OCI-LY1 (cell line): ENCODE results near the gene SLC32A1.

ENCODE experiments used
- H2AFZ ChIP-seq: fragments of 200-600 bp; sonication (generic), shearing (Covaris generic); 2 replicates; pipeline ENCODE4 v1.6.0; 2014; ENCODE audit warnings: antibody characterized with exemption, mild to moderate bottlenecking, low read length
- H3F3A ChIP-seq: fragments of 200-600 bp; sonication (generic), shearing (Covaris generic); 2 replicates; pipeline ENCODE4 v1.6.0; 2014; ENCODE audit warnings: mild to moderate bottlenecking, antibody characterized with exemption, low read length, moderate library complexity; ENCODE audit not compliant: insufficient read depth
- H3K27ac ChIP-seq: fragments of 200-600 bp; sonication (generic); 2 replicates; pipeline ENCODE4 v1.5.1; 2014; ENCODE audit warnings: low read length, mixed run types, mild to moderate bottlenecking, low read depth; ENCODE audit not compliant: poor library complexity, severe bottlenecking
- H3K27me3 ChIP-seq: fragments of 200-600 bp; sonication (generic); 2 replicates; pipeline ENCODE4 v1.6.0; 2014; ENCODE audit warnings: antibody characterized with exemption, mild to moderate bottlenecking, low read length, moderate library complexity; ENCODE audit not compliant: insufficient read depth
- H3K36me3 ChIP-seq: fragments of 200-600 bp; sonication (generic); 2 replicates; pipeline ENCODE4 v1.6.1; 2014; ENCODE audit warnings: mild to moderate bottlenecking, antibody characterized with exemption, low read length, moderate library complexity, mixed read lengths; ENCODE audit not compliant: insufficient read depth
- H3K4me1 ChIP-seq: fragments of 200-600 bp; sonication (generic); 2 replicates; pipeline ENCODE4 v1.5.1; 2014; ENCODE audit warnings: mild to moderate bottlenecking, low read length, moderate library complexity; ENCODE audit not compliant: insufficient read depth, severe bottlenecking
- H3K4me2 ChIP-seq: fragments of 200-600 bp; sonication (generic), shearing (Covaris generic); 2 replicates; pipeline ENCODE4 v1.6.1; 2014; ENCODE audit warnings: low read length
- H3K4me3 ChIP-seq: fragments of 200-600 bp; sonication (generic); 2 replicates; pipeline ENCODE4 v1.5.1; 2014; ENCODE audit warnings: low read length, low read depth, mild to moderate bottlenecking, mixed read lengths; ENCODE audit not compliant: poor library complexity, severe bottlenecking
- H3K79me2 ChIP-seq: fragments of 200-600 bp; shearing (Covaris generic); 2 replicates; pipeline ENCODE4 v1.6.1; 2016; ENCODE audit warnings: mixed run types, low read length, mixed read lengths; ENCODE audit not compliant: insufficient read depth
- H3K9ac ChIP-seq: fragments of 200-600 bp; sonication (generic), shearing (Covaris generic); 2 replicates; pipeline ENCODE4 v1.6.1; 2014; ENCODE audit warnings: mild to moderate bottlenecking, low read length, mixed read lengths
- H3K9me2 ChIP-seq: fragments of 200-600 bp; sonication (generic), shearing (Covaris generic); 2 replicates; pipeline ENCODE4 v1.6.1; 2014; ENCODE audit warnings: low read depth, mild to moderate bottlenecking, low read length, mixed read lengths
- H3K9me3 ChIP-seq: fragments of 200-600 bp; shearing (Covaris generic); 2 replicates; pipeline ENCODE4 v1.6.1; 2014; ENCODE audit warnings: low read length, mixed read lengths
- H4K20me1 ChIP-seq: fragments of 200-600 bp; sonication (generic), shearing (Covaris generic); 2 replicates; pipeline ENCODE4 v1.6.0; 2016; ENCODE audit warnings: mild to moderate bottlenecking, low read length; ENCODE audit not compliant: insufficient read depth
- CTCF ChIP-seq: fragments of 200-600 bp; sonication (generic), shearing (Covaris generic); IDR thresholded peaks from 2 replicates; pipeline ENCODE4 v1.5.1; 2017; ENCODE audit warnings: mild to moderate bottlenecking, antibody characterized with exemption, low read length, moderate library complexity, mixed read lengths
- EZH2 ChIP-seq: fragments of 200-600 bp; sonication (generic), shearing (Covaris generic); IDR thresholded peaks from 2 replicates; pipeline ENCODE4 v1.8.0; 2017; ENCODE audit warnings: borderline replicate concordance, mixed run types, mild to moderate bottlenecking, antibody characterized with exemption, low read length, moderate library complexity, mixed read lengths

The SLC32A1 gene

GRCh38 chr20:38692436-38693411, 31.6 kb upstream of the SLC32A1 start:
- Histone ChIP-seq H3K4me2 (no peak overlapping the region), H3F3A (no peaks in the 10 kb centered on the region), H3K27me3 (no peaks in the 10 kb centered on the region), H3K36me3 (no peaks in the 10 kb centered on the region), H2AFZ (no peak overlapping the region), H3K9me3 (no peaks in the 10 kb centered on the region), H4K20me1 (no peaks in the 10 kb centered on the region), H3K79me2 (no peaks in the 10 kb centered on the region), H3K4me3 (no peak overlapping the region), H3K4me1 (no peaks in the 10 kb centered on the region), H3K9me2 (no peaks in the 10 kb centered on the region), H3K27ac (no peak overlapping the region), H3K9ac (no peak overlapping the region)
- TF ChIP-seq EZH2, result no peak
- no peak for TF ChIP-seq CTCF

- H3K9me3 ChIP-seq, result no peaks in the 10 kb centered on the region
- H3K9ac ChIP-seq, result no peak overlapping the region
- TF ChIP-seq EZH2 (no peak), CTCF (no peak)
- no peaks in the 10 kb centered on the region for H3K79me2 ChIP-seq
- no peaks in the 10 kb centered on the region for H3K36me3 ChIP-seq
- H4K20me1 ChIP-seq, result no peaks in the 10 kb centered on the region
- H3K4me2 ChIP-seq, result no peak overlapping the region
- H2AFZ ChIP-seq, result no peak overlapping the region
- H3K27me3 ChIP-seq, result no peaks in the 10 kb centered on the region; the same call in 1 of the 2 replicates
- H3K4me1 ChIP-seq, result no peaks in the 10 kb centered on the region
- no peak overlapping the region for H3K4me3 ChIP-seq
- no peak overlapping the region for H3K27ac ChIP-seq
- no peaks in the 10 kb centered on the region for H3K9me2 ChIP-seq
- no peaks in the 10 kb centered on the region for H3F3A ChIP-seq
Measured at GRCh38 chr20:38697306-38697705, 27.0 kb upstream of the SLC32A1 start.

GRCh38 chr20:38698541-38698940, 25.7 kb upstream of the SLC32A1 start:
- H4K20me1 ChIP-seq, result no peaks in the 10 kb centered on the region
- no peaks in the 10 kb centered on the region; the same call in 1 of the 2 replicates for H3K27me3 ChIP-seq
- H3K9me2 ChIP-seq, result no peaks in the 10 kb centered on the region
- H3K27ac ChIP-seq, result no peak overlapping the region
- H3K79me2 ChIP-seq, result no peaks in the 10 kb centered on the region
- no peak overlapping the region for H3K4me3 ChIP-seq
- no peaks in the 10 kb centered on the region for H3K36me3 ChIP-seq
- no peaks in the 10 kb centered on the region for H3K9me3 ChIP-seq
- TF ChIP-seq EZH2 (no peak), CTCF (no peak)
- no peak overlapping the region for H3K4me2 ChIP-seq
- H3K9ac ChIP-seq, result no peak overlapping the region
- no peaks in the 10 kb centered on the region for H3F3A ChIP-seq
- H2AFZ ChIP-seq, result no peak overlapping the region
- no peaks in the 10 kb centered on the region for H3K4me1 ChIP-seq
